Immature natural killer cell (primary cell): ENCODE results near the gene RPN1. TPM values are rescaled to one million over a fixed set of nuclear protein-coding genes. Genes with fewer than 3 reads are reported as not detected.
"Not testable (repeated sequence)": the region's sequence is repeated elsewhere in the genome, so short reads cannot be mapped to it uniquely, and the experiment has no call there.

Experiments
- DNase-seq, 3 donors: peaks; one replicate each; pipeline ENCODE4 v3.0.0; 2022; ENCODE audit warnings: mixed read lengths in 1 of 3
- H3K27ac Mint-ChIP-seq, 6 donors: one replicate each; pipeline ENCODE4 v1.8.0; 2020; ENCODE audit warnings: mixed read lengths in 6 of 6, mild to moderate bottlenecking in 5 of 6, inconsistent platforms in 4 of 6, moderate library complexity in 3 of 6
- H3K27me3 Mint-ChIP-seq, 3 donors: one replicate each; pipeline ENCODE4 v1.8.0; 2020 to 2021; ENCODE audit warnings: low read depth in 3 of 3, mild to moderate bottlenecking in 3 of 3, mixed read lengths in 3 of 3, moderate library complexity in 3 of 3, inconsistent platforms in 1 of 3
- H3K36me3 Mint-ChIP-seq, 3 donors: one replicate each; pipeline ENCODE4 v1.8.0; 2020; ENCODE audit warnings: mixed read lengths in 3 of 3, inconsistent platforms in 2 of 3, mild to moderate bottlenecking in 2 of 3
- H3K4me1 Mint-ChIP-seq, 2 donors: one replicate each; pipeline ENCODE4 v1.8.0; 2020; ENCODE audit warnings: inconsistent platforms in 2 of 2, mild to moderate bottlenecking in 2 of 2, mixed read lengths in 2 of 2, moderate library complexity in 1 of 2
- H3K4me3 Mint-ChIP-seq, 5 donors: one replicate each; pipeline ENCODE4 v1.8.0; 2020; ENCODE audit warnings: mild to moderate bottlenecking in 5 of 5, mixed read lengths in 5 of 5, inconsistent platforms in 3 of 5, moderate library complexity in 3 of 5
- H3K9me3 Mint-ChIP-seq, 6 donors: one replicate each; pipeline ENCODE4 v1.8.0; 2020; ENCODE audit warnings: mild to moderate bottlenecking in 6 of 6, mixed read lengths in 6 of 6, inconsistent platforms in 4 of 6, moderate library complexity in 3 of 6
- polyA plus RNA-seq, 3 donors: library from polyadenylated mRNA; unstranded; fragments of 300-500 nt; fragmentation: Illumina TruSeq; gene quantifications; one replicate each; pipeline ENCODE4 v1.2.3, GENCODE V29; 2021

Gene RPN1
- 100 to 1,000 TPM; 293 to 404 (median 308) TPM for polyA plus RNA-seq

GRCh38 chr3:128650096-128651050 lies at the start of gene RPN1:
Gene RPN1, minus strand, starts transcription at chr3:128650818. Its CDS starts 18 bp downstream, at chr3:128650800.
- no peaks in the 10 kb centered on the region for H3K9me3 Mint-ChIP-seq
- peak; percentile 95 to 96 (median 96) for DNase-seq
- peaks cover 37 to 44% of the 10 kb centered on the region in 2 donors for H3K4me1 Mint-ChIP-seq
- H3K27me3 Mint-ChIP-seq, result peaks cover 7 to 14% (median 9%) of the 10 kb centered on the region in 3 donors
- no peaks in the 10 kb centered on the region for H3K36me3 Mint-ChIP-seq
- H3K4me3 Mint-ChIP-seq, result peak within 1 kb of the TSS; percentile 87 to 90 (median 88)
- H3K27ac Mint-ChIP-seq, result peak within 1 kb of the TSS; percentile 86 to 91 (median 88)

- Mint-ChIP-seq H3K27me3 (peaks cover 3 to 10% (median 4%) of the 10 kb centered on the region in 3 donors), H3K4me1 (peaks cover 0 to 1% of the 10 kb centered on the region in 2 donors), H3K9me3 (no peaks in the 10 kb centered on the region), H3K36me3 (no peaks in the 10 kb centered on the region), H3K4me3 (peak overlapping the region; percentile 61 to 78 (median 61)), H3K27ac (no peak overlapping the region)
- DNase-seq, result peak in 1 of 3 donors; percentile 6
Measured at GRCh38 chr3:128698211-128699047, 47.8 kb upstream of the RPN1 start.

- Mint-ChIP-seq H3K27me3 (peaks cover 3 to 10% (median 4%) of the 10 kb centered on the region in 3 donors), H3K27ac (no peak overlapping the region), H3K9me3 (no peaks in the 10 kb centered on the region), H3K4me1 (peaks cover 0 to 1% of the 10 kb centered on the region in 2 donors), H3K4me3 (peak overlapping the region; percentile 21 to 61 (median 47)), H3K36me3 (no peaks in the 10 kb centered on the region)
- no peak for DNase-seq
Measured at GRCh38 chr3:128697341-128697740, 46.7 kb upstream of the RPN1 start.

GRCh38 chr3:128693696-128694095 lies 43.1 kb upstream of the RPN1 start:
- Mint-ChIP-seq H3K4me3 (no peak overlapping the region), H3K27me3 (peaks cover 2 to 6% (median 3%) of the 10 kb centered on the region in 3 donors), H3K4me1 (peaks cover 12 to 17% of the 10 kb centered on the region in 2 donors)

GRCh38 chr3:128689060-128689459 lies 38.4 kb upstream of the RPN1 start:
- Mint-ChIP-seq H3K27ac (peak overlapping the region; percentile 55 to 86 (median 71)), H3K27me3 (peaks cover 0 to 5% (median 2%) of the 10 kb centered on the region in 3 donors), H3K4me3 (peak overlapping the region in 3 of 5 donors; percentile 13 to 33 (median 15)), H3K9me3 (no peaks in the 10 kb centered on the region), H3K36me3 (no peaks in the 10 kb centered on the region), H3K4me1 (peaks cover 32 to 39% of the 10 kb centered on the region in 2 donors)
- DNase-seq, result peak in 2 of 3 donors; percentile 30 to 56

More at GRCh38 chr3:128693696-128694095, 43.1 kb upstream of the RPN1 start:
- no peaks in the 10 kb centered on the region for H3K9me3 Mint-ChIP-seq
- no peaks in the 10 kb centered on the region for H3K36me3 Mint-ChIP-seq
- no peak overlapping the region for H3K27ac Mint-ChIP-seq
- DNase-seq, result no peak

GRCh38 chr3:128686465-128686864 lies 35.8 kb upstream of the RPN1 start:
- peaks cover 48 to 58% of the 10 kb centered on the region in 2 donors for H3K4me1 Mint-ChIP-seq
- H3K27ac Mint-ChIP-seq, result peak overlapping the region in 1 of 6 donors; percentile 22
- H3K9me3 Mint-ChIP-seq, result no peaks in the 10 kb centered on the region
- H3K27me3 Mint-ChIP-seq, result peaks cover 0 to 5% (median 2%) of the 10 kb centered on the region in 3 donors
- DNase-seq, result no peak
- H3K36me3 Mint-ChIP-seq, result no peaks in the 10 kb centered on the region
- H3K4me3 Mint-ChIP-seq, result no peak overlapping the region

GRCh38 chr3:128684986-128685726 lies 34.5 kb upstream of the RPN1 start:
- no peak for DNase-seq
- no peaks in the 10 kb centered on the region for H3K36me3 Mint-ChIP-seq
- peak overlapping the region in 4 of 5 donors; percentile 9 to 44 (median 32) for H3K4me3 Mint-ChIP-seq
- H3K27ac Mint-ChIP-seq, result peak overlapping the region; percentile 57 to 79 (median 74)
- peaks cover 4 to 12% (median 7%) of the 10 kb centered on the region in 3 donors for H3K27me3 Mint-ChIP-seq
- H3K9me3 Mint-ChIP-seq, result no peaks in the 10 kb centered on the region
- peaks cover 54 to 66% of the 10 kb centered on the region in 2 donors for H3K4me1 Mint-ChIP-seq

GRCh38 chr3:128683957-128684356 lies 33.3 kb upstream of the RPN1 start:
- peak; percentile 51 to 63 (median 62) for DNase-seq
- Mint-ChIP-seq H3K27ac (peak overlapping the region; percentile 70 to 94 (median 89)), H3K9me3 (no peaks in the 10 kb centered on the region), H3K27me3 (peaks cover 2 to 13% (median 7%) of the 10 kb centered on the region in 3 donors), H3K36me3 (no peaks in the 10 kb centered on the region), H3K4me1 (peaks cover 48 to 62% of the 10 kb centered on the region in 2 donors), H3K4me3 (peak overlapping the region in 4 of 5 donors; percentile 35 to 64 (median 42))

- no peaks in the 10 kb centered on the region for H3K9me3 Mint-ChIP-seq
- H3K36me3 Mint-ChIP-seq, result peaks cover 0 to 3% (median 0%) of the 10 kb centered on the region in 3 donors
- peaks cover 2 to 11% (median 7%) of the 10 kb centered on the region in 3 donors for H3K27me3 Mint-ChIP-seq
- H3K27ac Mint-ChIP-seq, result peak overlapping the region; percentile 96 to 99 (median 98)
- no peak for DNase-seq
- H3K4me3 Mint-ChIP-seq, result peak overlapping the region; percentile 91 to 98 (median 95)
- peaks cover 38 to 49% of the 10 kb centered on the region in 2 donors for H3K4me1 Mint-ChIP-seq
Measured at GRCh38 chr3:128681369-128681829, 30.8 kb upstream of the RPN1 start.

GRCh38 chr3:128680603-128681368 lies 30.2 kb upstream of the RPN1 start:
- H3K4me3 Mint-ChIP-seq, result peak overlapping the region; percentile 91 to 98 (median 95)

GRCh38 chr3:128679338-128679737 lies 28.7 kb upstream of the RPN1 start:
- peaks cover 0 to 3% (median 0%) of the 10 kb centered on the region in 3 donors for H3K36me3 Mint-ChIP-seq
- H3K4me1 Mint-ChIP-seq, result peaks cover 41 to 60% of the 10 kb centered on the region in 2 donors
- H3K27ac Mint-ChIP-seq, result peak overlapping the region in 4 of 6 donors; percentile 14 to 99 (median 82)
- H3K9me3 Mint-ChIP-seq, result peaks cover 0 to 3% (median 0%) of the 10 kb centered on the region in 6 donors
- peak overlapping the region; percentile 37 to 98 (median 94) for H3K4me3 Mint-ChIP-seq
- peaks cover 6 to 16% (median 12%) of the 10 kb centered on the region in 3 donors for H3K27me3 Mint-ChIP-seq
- no peak for DNase-seq

More at GRCh38 chr3:128680603-128681368, 30.2 kb upstream of the RPN1 start:
- peaks cover 0 to 3% (median 0%) of the 10 kb centered on the region in 3 donors for H3K36me3 Mint-ChIP-seq
- peak; percentile 96 to 97 (median 97) for DNase-seq
- no peaks in the 10 kb centered on the region for H3K9me3 Mint-ChIP-seq
- peaks cover 38 to 54% of the 10 kb centered on the region in 2 donors for H3K4me1 Mint-ChIP-seq
- H3K27me3 Mint-ChIP-seq, result peaks cover 3 to 11% (median 7%) of the 10 kb centered on the region in 3 donors
- H3K27ac Mint-ChIP-seq, result peak overlapping the region; percentile 96 to 99 (median 98)

- not testable (repeated sequence) for DNase-seq, H3K9me3 Mint-ChIP-seq, H3K36me3 Mint-ChIP-seq, H3K27ac Mint-ChIP-seq
- H3K4me1 Mint-ChIP-seq, result peaks cover 20 to 35% of the 10 kb centered on the region in 2 donors
- H3K27me3 Mint-ChIP-seq, result peaks cover 8 to 20% (median 17%) of the 10 kb centered on the region in 3 donors
- peak overlapping the region in 1 of 5 donors; percentile 33 for H3K4me3 Mint-ChIP-seq
Measured at GRCh38 chr3:128675802-128676201, 25.2 kb upstream of the RPN1 start.
